ENCODE data around the gene ENTPD6.

DNA sequence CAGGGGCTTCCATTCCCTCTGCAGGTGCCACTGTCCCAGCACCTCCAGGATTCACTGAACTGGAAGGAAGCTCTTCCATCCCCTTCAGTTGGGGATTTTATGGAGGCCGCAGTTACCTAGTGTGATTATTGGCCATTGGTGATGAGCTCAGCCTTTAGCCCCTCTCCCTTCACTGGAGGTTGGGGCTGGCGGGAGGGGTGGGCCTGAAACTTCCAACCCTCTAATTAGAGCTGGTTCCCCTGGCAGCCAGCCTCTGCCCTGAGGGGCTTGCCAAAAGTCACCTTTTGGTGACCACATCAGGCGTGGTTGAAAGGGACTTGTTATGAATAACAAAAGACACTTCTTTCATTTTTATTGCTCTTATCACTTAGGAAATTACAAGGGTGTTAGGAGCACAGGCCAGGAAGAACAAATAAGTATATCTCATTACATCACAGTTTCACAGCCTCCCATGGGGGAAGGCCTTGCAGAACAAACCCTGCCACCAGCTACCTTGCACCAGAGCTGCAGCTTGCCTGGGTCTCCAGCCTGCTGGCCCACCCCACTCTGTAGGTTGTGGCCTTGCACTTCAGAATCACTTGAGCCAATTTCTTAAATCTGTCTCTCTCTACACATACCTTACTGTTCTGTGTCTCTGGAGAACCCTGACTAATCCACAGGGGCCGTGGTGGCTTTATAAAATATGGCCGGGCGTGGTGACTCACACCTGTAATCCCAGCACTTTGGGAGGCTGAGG lies 57.3 kb downstream of the ENTPD6 start:
- no peak for TF ChIP-seq EGR1 (IDR thresholded peaks at IDR 0.05)
- no peak for TF ChIP-seq CEBPB (IDR thresholded peaks at IDR 0.05)
- no peak for TF ChIP-seq EP300 (IDR thresholded peaks at IDR 0.05; ENCODE audit: borderline replicate concordance)
- no peak for TF ChIP-seq CREB1 (IDR thresholded peaks at IDR 0.05; ENCODE audit: low read depth)
- TF ChIP-seq, protein P1, sequence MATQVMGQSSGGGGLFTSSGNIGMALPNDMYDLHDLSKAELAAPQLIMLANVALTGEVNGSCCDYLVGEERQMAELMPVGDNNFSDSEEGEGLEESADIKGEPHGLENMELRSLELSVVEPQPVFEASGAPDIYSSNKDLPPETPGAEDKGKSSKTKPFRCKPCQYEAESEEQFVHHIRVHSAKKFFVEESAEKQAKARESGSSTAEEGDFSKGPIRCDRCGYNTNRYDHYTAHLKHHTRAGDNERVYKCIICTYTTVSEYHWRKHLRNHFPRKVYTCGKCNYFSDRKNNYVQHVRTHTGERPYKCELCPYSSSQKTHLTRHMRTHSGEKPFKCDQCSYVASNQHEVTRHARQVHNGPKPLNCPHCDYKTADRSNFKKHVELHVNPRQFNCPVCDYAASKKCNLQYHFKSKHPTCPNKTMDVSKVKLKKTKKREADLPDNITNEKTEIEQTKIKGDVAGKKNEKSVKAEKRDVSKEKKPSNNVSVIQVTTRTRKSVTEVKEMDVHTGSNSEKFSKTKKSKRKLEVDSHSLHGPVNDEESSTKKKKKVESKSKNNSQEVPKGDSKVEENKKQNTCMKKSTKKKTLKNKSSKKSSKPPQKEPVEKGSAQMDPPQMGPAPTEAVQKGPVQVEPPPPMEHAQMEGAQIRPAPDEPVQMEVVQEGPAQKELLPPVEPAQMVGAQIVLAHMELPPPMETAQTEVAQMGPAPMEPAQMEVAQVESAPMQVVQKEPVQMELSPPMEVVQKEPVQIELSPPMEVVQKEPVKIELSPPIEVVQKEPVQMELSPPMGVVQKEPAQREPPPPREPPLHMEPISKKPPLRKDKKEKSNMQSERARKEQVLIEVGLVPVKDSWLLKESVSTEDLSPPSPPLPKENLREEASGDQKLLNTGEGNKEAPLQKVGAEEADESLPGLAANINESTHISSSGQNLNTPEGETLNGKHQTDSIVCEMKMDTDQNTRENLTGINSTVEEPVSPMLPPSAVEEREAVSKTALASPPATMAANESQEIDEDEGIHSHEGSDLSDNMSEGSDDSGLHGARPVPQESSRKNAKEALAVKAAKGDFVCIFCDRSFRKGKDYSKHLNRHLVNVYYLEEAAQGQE (IDR thresholded peaks at IDR 0.05; ENCODE audit: low read depth): no peak
